Activated CD4-positive, alpha-beta memory T cell treated with anti-CD3 and anti-CD28 coated beads for 36 hours (primary cell): ENCODE results near the gene HLCS. TPM values are rescaled to one million over a fixed set of nuclear protein-coding genes. Genes with fewer than 3 reads are reported as not detected.
"Not testable (repeated sequence)": the region's sequence is repeated elsewhere in the genome, so short reads cannot be mapped to it uniquely, and the experiment has no call there.

Source experiments
- CTCF ChIA-PET: fragments of 350-600 bp; sonication (Branson Sonifier 250); formaldehyde crosslinking; loops from one replicate; lab custom pipeline; 2021; ENCODE audit warnings: antibody characterized with exemption, inconsistent platforms; lab: Charles Lee
- POLR2A ChIA-PET: fragments of 350-600 bp; sonication (Branson Sonifier 250); formaldehyde crosslinking; loops from one replicate; lab custom pipeline; 2021; ENCODE audit warnings: antibody characterized with exemption; lab: Charles Lee
- DNase-seq: peaks from one replicate; pipeline ENCODE4 v3.0.0-alpha.2; 2020
- H3K27ac Mint-ChIP-seq: one replicate; pipeline ENCODE4 v1.8.0; 2021; ENCODE audit warnings: mixed read lengths
- H3K27me3 Mint-ChIP-seq: one replicate; pipeline ENCODE4 v1.8.0; 2021; ENCODE audit warnings: mixed read lengths
- H3K36me3 Mint-ChIP-seq: one replicate; pipeline ENCODE4 v1.8.0; 2021; ENCODE audit warnings: mixed read lengths
- H3K4me1 Mint-ChIP-seq: one replicate; pipeline ENCODE4 v1.8.0; 2021; ENCODE audit warnings: low read depth, mixed read lengths
- H3K4me3 Mint-ChIP-seq: one replicate; pipeline ENCODE4 v1.8.0; 2021; ENCODE audit warnings: mild to moderate bottlenecking, mixed read lengths
- H3K9me3 Mint-ChIP-seq: one replicate; pipeline ENCODE4 v1.8.0; 2021; ENCODE audit warnings: mixed read lengths
- intact Hi-C: fragments of 100-400 bp; cut with micrococcal nuclease; formaldehyde crosslinking; loops from one replicate; pipeline ENCODE4 v1.15.1; 2023
- total RNA-seq, 2 experiments: library from RNA; stranded (reverse); gene quantifications; one replicate each; pipeline ENCODE4 v1.2.3, GENCODE V29; 2021

HLCS gene
- total RNA-seq, 2 experiments from 2014 or later: 12.7 to 17.5 TPM

- H3K4me3 Mint-ChIP-seq, POLR2A ChIA-PET, H3K27ac Mint-ChIP-seq, DNase-seq, CTCF ChIA-PET, intact Hi-C loops, H3K4me1 Mint-ChIP-seq, H3K9me3 Mint-ChIP-seq, H3K36me3 Mint-ChIP-seq, H3K27me3 Mint-ChIP-seq: not testable (repeated sequence)
These were observed 28.8 kb upstream of the HLCS start for GRCh38 chr21:36995285-36995684.

DNA sequence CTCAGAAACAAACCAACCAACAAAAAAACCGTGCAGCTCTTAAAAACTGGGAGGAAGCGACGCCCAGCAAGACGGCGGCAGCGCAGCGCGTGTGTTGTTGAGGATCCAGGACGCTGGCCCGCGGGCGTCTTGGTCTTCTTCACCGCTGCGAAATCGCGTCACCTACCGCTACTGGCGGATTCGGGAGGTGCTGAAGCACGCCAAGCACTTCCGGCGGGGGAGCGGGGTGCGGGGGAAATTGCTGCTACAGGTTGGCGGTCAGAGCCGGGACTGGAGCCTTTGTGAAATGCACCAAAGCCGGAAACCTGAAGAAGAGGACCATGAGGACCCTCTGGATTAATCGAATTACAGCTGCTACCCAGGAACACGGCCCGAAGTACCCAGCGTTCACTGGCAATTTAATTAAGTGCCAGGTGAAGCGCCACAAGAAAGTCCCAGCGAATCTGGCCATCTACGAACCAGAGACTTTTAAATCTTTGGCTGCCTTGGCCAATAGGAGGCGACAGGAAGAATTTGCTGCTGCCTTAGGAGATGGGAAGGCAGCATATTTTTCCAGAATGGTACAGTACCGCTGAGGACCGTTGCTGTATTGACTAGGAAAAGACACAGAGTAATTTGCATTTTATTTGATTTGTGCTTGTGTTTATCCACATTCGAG, 28.2 kb upstream of the HLCS start:
- POLR2A ChIA-PET: no interaction called here
- Mint-ChIP-seq H3K36me3 (no peaks in the 10 kb centered on the region), H3K27me3 (peaks cover 2% of the 10 kb centered on the region), H3K9me3 (no peaks in the 10 kb centered on the region), H3K27ac (no peak overlapping the region), H3K4me1 (peaks cover 5% of the 10 kb centered on the region), H3K4me3 (peak overlapping the region; percentile 41)
- peak; percentile 70 for DNase-seq
- intact Hi-C loops: no loop called here
- CTCF ChIA-PET: no interaction called here

DNA sequence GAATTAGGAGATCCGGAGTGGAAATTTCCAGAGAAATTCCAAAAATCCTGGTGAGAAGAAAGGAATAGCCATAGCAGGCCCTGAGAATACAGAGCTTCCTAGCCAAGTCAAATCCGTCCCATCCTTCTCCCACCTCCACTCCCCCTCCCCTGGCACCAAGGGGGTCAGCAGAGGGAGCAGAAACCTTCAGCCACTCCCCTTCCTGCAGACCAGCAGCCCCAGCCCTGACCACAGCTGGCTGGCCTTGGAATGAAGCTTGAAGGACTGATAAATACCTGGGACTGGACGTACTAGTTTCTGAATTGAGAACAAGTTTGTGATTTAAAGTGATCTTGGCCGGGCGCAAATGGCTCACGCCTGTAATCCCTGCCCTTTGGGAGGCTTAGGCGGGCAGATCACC, 26.2 kb upstream of the HLCS start:
- Mint-ChIP-seq H3K4me3 (no peak overlapping the region), H3K9me3 (no peaks in the 10 kb centered on the region), H3K27me3 (peaks cover 2% of the 10 kb centered on the region), H3K4me1 (peaks cover 19% of the 10 kb centered on the region), H3K27ac (no peak overlapping the region), H3K36me3 (no peaks in the 10 kb centered on the region)
- intact Hi-C loops: no loop called here
- no peak for DNase-seq
- ChIA-PET POLR2A (no interaction called here), CTCF (interaction anchor here (1.5 to 5.2 kb wide), 3 partner anchors 15 to 27 kb away, joined by 8 to 51 read pairs (median 33); partner anchors contain the start of gene HLCS)

DNA sequence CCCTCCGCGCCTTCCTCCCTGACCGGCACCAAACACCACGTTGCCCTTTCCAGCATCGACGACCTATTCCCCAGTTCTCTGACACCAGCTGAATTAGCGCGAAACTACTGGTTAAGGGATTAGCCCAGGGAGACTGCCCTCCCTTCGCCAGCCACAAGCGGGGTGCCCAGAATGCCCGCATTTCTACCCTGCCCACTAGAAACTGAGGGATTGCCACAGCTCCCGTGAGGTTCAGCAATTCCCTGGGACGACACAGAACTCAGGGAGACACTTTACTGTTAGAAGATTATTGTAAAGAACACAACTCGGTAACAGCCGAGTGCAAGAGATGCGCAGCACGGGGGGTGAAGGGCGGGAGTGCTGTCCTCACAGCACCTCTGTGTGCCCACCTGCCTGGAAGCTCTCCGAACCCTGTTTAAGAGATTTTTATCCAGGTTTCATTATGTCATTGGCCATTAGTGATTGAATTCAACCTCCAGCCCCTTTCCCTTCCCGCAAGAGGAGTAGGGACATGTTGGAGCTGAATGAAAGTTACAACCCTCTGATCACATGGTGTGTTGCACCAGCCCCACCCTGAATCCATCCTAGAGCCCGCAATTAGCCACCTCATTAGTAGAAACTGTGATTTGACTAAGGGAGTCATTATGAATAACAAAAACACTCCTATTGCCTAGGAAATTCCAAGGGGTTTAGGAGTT, 24.2 kb upstream of the HLCS start:
- H3K27me3 Mint-ChIP-seq: no peaks in the 10 kb centered on the region
- H3K4me3 Mint-ChIP-seq: peak overlapping the region; percentile 65
- ChIA-PET POLR2A (interaction anchor here (1.0 to 1.8 kb wide), 2 partner anchors 25 to 81 kb away, joined by 3 to 6 read pairs; no protein-coding TSS in a partner anchor), CTCF (interaction anchor here (0.8 to 5.2 kb wide), 16 partner anchors 9 to 360 kb away, joined by 3 to 51 read pairs (median 6); partner anchors contain the start of genes HLCS and RIPPLY3)
- H3K36me3 Mint-ChIP-seq: no peaks in the 10 kb centered on the region
- H3K4me1 Mint-ChIP-seq: peaks cover 37% of the 10 kb centered on the region
- intact Hi-C loops: no loop called here
- H3K9me3 Mint-ChIP-seq: no peaks in the 10 kb centered on the region
- peak overlapping the region; percentile 44 for H3K27ac Mint-ChIP-seq
- DNase-seq: no peak

DNA sequence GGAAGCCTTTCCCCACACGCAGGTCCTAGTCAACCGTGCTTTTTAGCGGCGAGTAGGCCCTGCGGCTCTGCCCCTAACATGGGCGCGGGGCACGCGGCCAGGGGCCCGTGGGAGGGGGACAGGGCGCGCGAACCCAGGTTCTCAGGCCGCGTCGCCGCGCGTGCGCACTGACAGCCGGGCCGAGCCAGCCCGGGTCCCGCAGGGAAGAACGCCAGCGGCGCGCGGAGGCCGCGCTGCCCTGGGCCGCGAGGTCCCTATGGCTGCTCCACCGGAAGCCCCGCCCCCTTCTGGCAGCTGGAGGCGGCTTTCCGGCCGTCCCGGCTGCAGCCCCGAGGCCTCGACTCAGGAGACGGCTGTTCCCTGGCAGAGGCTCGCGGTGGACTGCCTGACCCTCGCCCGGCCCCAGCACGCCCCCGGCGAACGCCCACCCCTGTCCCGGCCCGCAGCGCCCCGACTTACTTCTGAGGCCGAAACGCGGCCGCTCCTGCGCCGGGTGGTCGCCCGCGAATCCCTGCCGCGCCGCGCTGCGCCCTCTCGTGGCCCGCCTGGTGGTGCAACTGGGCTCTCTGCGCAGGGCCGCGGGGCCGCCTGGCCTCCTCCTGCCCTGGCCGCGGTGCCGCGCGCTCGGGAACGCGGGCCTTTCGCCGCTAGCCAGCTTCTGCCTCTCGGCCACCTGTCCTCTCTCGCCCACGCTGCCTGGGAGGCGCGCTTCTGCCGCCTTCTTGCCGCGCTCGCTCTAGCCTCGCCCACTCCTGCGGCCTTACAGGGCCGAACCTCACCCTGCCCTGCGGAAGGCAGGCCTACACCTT, 23.4 kb upstream of the HLCS start:
- DNase-seq: peak; percentile 92
- Mint-ChIP-seq H3K27ac (peak overlapping the region; percentile 78), H3K36me3 (no peaks in the 10 kb centered on the region), H3K4me1 (peaks cover 39% of the 10 kb centered on the region), H3K4me3 (peak overlapping the region; percentile 72), H3K27me3 (no peaks in the 10 kb centered on the region), H3K9me3 (no peaks in the 10 kb centered on the region)
- ChIA-PET POLR2A (interaction anchor here (1.0 to 1.8 kb wide), 4 partner anchors 15 to 574 kb away, joined by 3 to 6 read pairs (median 3); no protein-coding TSS in a partner anchor), CTCF (interaction anchor here (0.6 to 5.2 kb wide), 21 partner anchors 10 to 359 kb away, joined by 3 to 51 read pairs (median 4); partner anchors contain the start of genes HLCS and RIPPLY3)
- intact Hi-C loops: loop anchor here (1.0 to 10.0 kb wide), 5 partner anchors 13 to 375 kb away; partner anchors contain the start of genes DYRK1A, HLCS, PIGP and TTC3

GRCh38 chr21:36989199-36989698, 22.8 kb upstream of the HLCS start:
- H3K36me3 Mint-ChIP-seq, H3K27me3 Mint-ChIP-seq, DNase-seq, H3K9me3 Mint-ChIP-seq: not testable (repeated sequence)
- POLR2A ChIA-PET: interaction anchor here (1.0 to 1.8 kb wide), 3 partner anchors 14 to 575 kb away, joined by 3 to 6 read pairs (median 3); no protein-coding TSS in a partner anchor
- peak overlapping the region; percentile 78 for H3K27ac Mint-ChIP-seq
- CTCF ChIA-PET: interaction anchor here (0.6 to 5.2 kb wide), 18 partner anchors 9 to 358 kb away, joined by 3 to 51 read pairs (median 4); partner anchors contain the start of gene HLCS
- intact Hi-C loops: loop anchor here (1.0 to 10.0 kb wide), 5 partner anchors 12 to 376 kb away; partner anchors contain the start of genes DYRK1A, HLCS, PIGP and TTC3
- peaks cover 39% of the 10 kb centered on the region for H3K4me1 Mint-ChIP-seq
- peak overlapping the region; percentile 72 for H3K4me3 Mint-ChIP-seq

DNA sequence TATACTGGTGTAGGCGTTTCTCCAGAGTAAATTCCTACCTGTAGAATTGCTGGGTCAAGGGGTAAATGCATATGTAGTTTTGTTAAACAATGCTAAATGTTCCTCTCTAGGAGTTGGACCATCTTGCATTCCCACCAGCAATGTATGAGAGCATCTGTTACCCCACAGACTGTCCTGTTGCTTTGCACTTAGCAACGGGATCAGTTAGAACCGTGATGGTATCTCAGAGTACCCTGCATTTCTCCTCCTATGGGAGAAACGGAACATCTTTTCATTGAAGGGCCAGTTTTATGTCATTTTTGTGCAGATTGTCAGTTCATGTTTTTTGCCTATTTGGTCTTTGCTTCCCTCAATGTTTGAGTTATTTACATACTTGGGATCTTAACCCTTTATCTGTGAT, 22.1 kb upstream of the HLCS start:
- Mint-ChIP-seq H3K27me3 (no peaks in the 10 kb centered on the region), H3K9me3 (no peaks in the 10 kb centered on the region), H3K4me1 (peaks cover 39% of the 10 kb centered on the region), H3K36me3 (no peaks in the 10 kb centered on the region), H3K4me3 (peak overlapping the region; percentile 53), H3K27ac (peak overlapping the region; percentile 15)
- DNase-seq: no peak
- ChIA-PET CTCF (interaction anchor here (2.6 to 5.2 kb wide), 2 partner anchors 22 to 23 kb away, joined by 16 to 51 read pairs; partner anchors contain the start of gene HLCS), POLR2A (no interaction called here)
- intact Hi-C loops: loop anchor here (2.0 to 10.0 kb wide), 4 partner anchors 22 to 376 kb away; partner anchors contain the start of genes DYRK1A, HLCS, PIGP and TTC3

- DNase-seq: no peak
- POLR2A ChIA-PET: no interaction called here
- CTCF ChIA-PET: interaction anchor here (1.4 to 2.1 kb wide), 3 partner anchors 11 to 22 kb away, joined by 3 to 10 read pairs (median 8); no protein-coding TSS in a partner anchor
- Mint-ChIP-seq H3K9me3 (no peaks in the 10 kb centered on the region), H3K4me3 (no peak overlapping the region), H3K4me1 (peaks cover 39% of the 10 kb centered on the region), H3K27me3 (no peaks in the 10 kb centered on the region), H3K27ac (peak overlapping the region; percentile 38), H3K36me3 (no peaks in the 10 kb centered on the region)
- intact Hi-C loops: loop anchor here (2.0 to 10.0 kb wide), 4 partner anchors 21 to 377 kb away; partner anchors contain the start of genes DYRK1A, HLCS, PIGP and TTC3
These were observed 21.4 kb upstream of the HLCS start for GRCh38 chr21:36987845-36988244.

GRCh38 chr21:36985751-36986594, 19.5 kb upstream of the HLCS start:
- peak overlapping the region; percentile 20 for H3K4me3 Mint-ChIP-seq
- peaks cover 41% of the 10 kb centered on the region for H3K4me1 Mint-ChIP-seq
- no peaks in the 10 kb centered on the region for H3K9me3 Mint-ChIP-seq
- H3K27ac Mint-ChIP-seq: peak overlapping the region; percentile 71
- peak; percentile 42 for DNase-seq
- H3K27me3 Mint-ChIP-seq: peaks cover 6% of the 10 kb centered on the region
- no peaks in the 10 kb centered on the region for H3K36me3 Mint-ChIP-seq
- ChIA-PET CTCF (interaction anchor here (2.1 kb wide), 1 partner anchor 24 kb away, joined by 8 read pairs; no protein-coding TSS in a partner anchor), POLR2A (no interaction called here)
- intact Hi-C loops: loop anchor here (5.0 to 10.0 kb wide), 2 partner anchors 74 to 379 kb away; partner anchors contain the start of gene DYRK1A

GRCh38 chr21:36981977-36982700, 15.7 kb upstream of the HLCS start:
- H3K36me3 Mint-ChIP-seq: no peaks in the 10 kb centered on the region
- no peaks in the 10 kb centered on the region for H3K9me3 Mint-ChIP-seq
- DNase-seq: no peak
- H3K4me3 Mint-ChIP-seq: no peak overlapping the region
- intact Hi-C loops: loop anchor here (10.0 kb wide), 1 partner anchor 383 kb away; the partner anchor contains the start of gene DYRK1A
- CTCF ChIA-PET: interaction anchor here (0.6 to 1.5 kb wide), 3 partner anchors 16 to 141 kb away, joined by 3 to 5 read pairs (median 3); partner anchors contain the start of gene HLCS
- H3K27me3 Mint-ChIP-seq: peaks cover 11% of the 10 kb centered on the region
- H3K27ac Mint-ChIP-seq: no peak overlapping the region
- H3K4me1 Mint-ChIP-seq: peaks cover 32% of the 10 kb centered on the region
- POLR2A ChIA-PET: no interaction called here
